Thyroid gland (tissue), 4 donors: ENCODE measurements around the gene ASAP2. TPM values are rescaled to one million over a fixed set of nuclear protein-coding genes. Genes with fewer than 3 reads are reported as not detected.

Experiments
- DNase-seq, 2 donors: peaks; one replicate each; pipeline ENCODE4 v3.0.0-alpha.2; 2019
- H3K27ac ChIP-seq, 3 donors: fragments of 200-600 bp; sonication (generic); 1 replicate in 2 of 3; 2 replicates in 1 of 3; pipeline ENCODE4 v1.5.1; 2016 to 2019; ENCODE audit warnings: mild to moderate bottlenecking in 1 of 3, moderate library complexity in 1 of 3
- H3K27me3 ChIP-seq: fragments of 200-600 bp; sonication (generic); one replicate; pipeline ENCODE4 v1.5.1; 2019
- H3K36me3 ChIP-seq, 2 donors: fragments of 200-600 bp; sonication (generic); one replicate each; pipeline ENCODE4 v1.5.1; 2016 to 2019
- H3K4me1 ChIP-seq, 2 donors: fragments of 200-600 bp; sonication (generic); one replicate each; pipeline ENCODE4 v1.5.1; 2017 to 2019
- H3K4me3 ChIP-seq, 3 donors: fragments of 200-600 bp; sonication (generic); replicated peaks in 1 of 3; 1 replicate in 2 of 3; 2 replicates in 1 of 3; pipeline ENCODE4 v1.5.1; 2016; ENCODE audit warnings: mild to moderate bottlenecking in 1 of 3
- H3K9me3 ChIP-seq: fragments of 200-600 bp; sonication (generic); one replicate; pipeline ENCODE4 v1.5.1; 2017
- POLR2A ChIP-seq, 2 donors: fragments of 450-650 bp; IDR thresholded peaks; one replicate each; pipeline ENCODE4 v1.6.1; 2017; ENCODE audit warnings: antibody characterized with exemption in 2 of 2, mild to moderate bottlenecking in 2 of 2, moderate library complexity in 1 of 2
- WGBS, 2 donors: methylation state at CpG; one replicate each; pipeline ENCODE4 v1.1.5; 2017; 5-methylcytosine and 5-hydroxymethylcytosine counted together
- intact Hi-C: fragments of 100-400 bp; cut with DNase I; formaldehyde crosslinking; loops from one replicate; pipeline ENCODE4 v1.15.1; 2023
- total RNA-seq, 4 donors: library from RNA; depleted of rRNA; stranded (reverse); fragments of >200 nt; gene quantifications; one replicate each; pipeline ENCODE4 v1.2.3, GENCODE V29; 2016
- TF ChIP-seq, protein P1 (sequence below), 6 experiments: fragments of 200-600 bp in 3 of 6; fragments of 450-650 bp in 3 of 6; sonication (generic) in 3 of 6; IDR thresholded peaks; one replicate each; pipeline ENCODE4 v1.5.1; 2016 to 2019; ENCODE audit warnings: antibody characterized with exemption in 6 of 6, mild to moderate bottlenecking in 2 of 6, inconsistent platforms in 1 of 6, moderate library complexity in 1 of 6

The ASAP2 gene
- total RNA-seq, 4 donors from 2014 or later = 40.3 to 55.3 (median 47.3) TPM

DNA sequence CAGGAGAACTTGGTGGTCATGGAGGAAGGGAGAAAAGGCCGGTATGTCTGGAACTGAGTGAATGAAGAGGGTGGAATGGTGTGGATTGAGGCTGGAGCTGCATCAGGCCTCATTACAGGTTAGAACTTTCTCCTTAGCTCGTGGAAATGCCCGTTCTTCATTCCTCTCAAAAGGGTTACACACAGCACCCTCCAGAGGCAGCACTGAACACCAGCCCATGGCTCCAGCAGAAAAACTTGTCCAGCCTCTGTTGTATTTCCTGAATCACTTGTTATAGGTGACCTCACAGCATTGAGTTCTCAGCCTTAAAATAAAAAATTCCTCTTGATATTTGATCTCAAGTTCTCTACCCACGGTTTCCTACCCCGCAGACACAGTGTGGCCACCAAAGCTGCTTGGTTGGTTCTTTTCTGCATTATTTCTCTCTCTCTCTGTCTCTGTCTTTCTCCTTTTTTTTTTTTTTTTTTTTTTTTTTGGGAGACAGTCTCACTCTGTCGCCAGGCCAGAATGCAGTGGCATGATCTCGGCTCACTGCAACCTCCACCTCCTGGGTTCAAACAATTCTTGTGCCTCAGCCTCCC lies 127.1 kb downstream of the ASAP2 start:
- WGBS, 2 donors = 30 to 32% methylated on average over 7 of the region's 7 CpGs
- Histone ChIP-seq H3K9me3 (no peaks in the 10 kb centered on the region), H3K4me1 (peaks cover 64 to 77% of the 10 kb centered on the region in 2 donors), H3K4me3 (no peak overlapping the region), H3K36me3 (no peaks in the 10 kb centered on the region), H3K27me3 (no peaks in the 10 kb centered on the region), H3K27ac (peak overlapping the region; percentile 75 to 89 (median 86))
- intact Hi-C loops = no loop called here
- DNase-seq = peak; percentile 78 to 82
- TF ChIP-seq, protein P1, sequence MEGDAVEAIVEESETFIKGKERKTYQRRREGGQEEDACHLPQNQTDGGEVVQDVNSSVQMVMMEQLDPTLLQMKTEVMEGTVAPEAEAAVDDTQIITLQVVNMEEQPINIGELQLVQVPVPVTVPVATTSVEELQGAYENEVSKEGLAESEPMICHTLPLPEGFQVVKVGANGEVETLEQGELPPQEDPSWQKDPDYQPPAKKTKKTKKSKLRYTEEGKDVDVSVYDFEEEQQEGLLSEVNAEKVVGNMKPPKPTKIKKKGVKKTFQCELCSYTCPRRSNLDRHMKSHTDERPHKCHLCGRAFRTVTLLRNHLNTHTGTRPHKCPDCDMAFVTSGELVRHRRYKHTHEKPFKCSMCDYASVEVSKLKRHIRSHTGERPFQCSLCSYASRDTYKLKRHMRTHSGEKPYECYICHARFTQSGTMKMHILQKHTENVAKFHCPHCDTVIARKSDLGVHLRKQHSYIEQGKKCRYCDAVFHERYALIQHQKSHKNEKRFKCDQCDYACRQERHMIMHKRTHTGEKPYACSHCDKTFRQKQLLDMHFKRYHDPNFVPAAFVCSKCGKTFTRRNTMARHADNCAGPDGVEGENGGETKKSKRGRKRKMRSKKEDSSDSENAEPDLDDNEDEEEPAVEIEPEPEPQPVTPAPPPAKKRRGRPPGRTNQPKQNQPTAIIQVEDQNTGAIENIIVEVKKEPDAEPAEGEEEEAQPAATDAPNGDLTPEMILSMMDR (IDR thresholded peaks at IDR 0.05) = peak; percentile 27 to 89 (median 72)
- no peak for TF ChIP-seq POLR2A (IDR thresholded peaks at IDR 0.05)

DNA sequence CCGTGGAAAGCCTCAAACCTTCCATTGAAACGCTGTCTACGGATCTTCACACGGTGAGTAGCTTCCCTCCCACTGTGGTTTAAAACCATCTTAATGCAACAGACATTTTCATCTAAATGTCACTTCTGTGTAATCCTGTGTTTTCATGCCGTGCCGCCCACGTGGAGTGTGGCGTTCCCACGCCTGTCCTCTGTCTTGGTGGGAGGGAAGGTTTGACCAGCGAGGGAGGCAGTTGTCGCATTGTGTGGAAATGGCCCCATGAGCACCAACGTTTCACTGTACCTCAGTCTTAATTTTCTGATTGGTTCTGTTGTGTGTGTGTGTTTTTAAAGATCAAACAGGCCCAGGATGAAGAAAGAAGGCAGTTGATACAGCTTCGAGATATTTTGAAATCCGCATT lies 128.1 kb downstream of the ASAP2 start:
- no peak for TF ChIP-seq POLR2A (IDR thresholded peaks at IDR 0.05)
- TF ChIP-seq, protein P1 (IDR thresholded peaks at IDR 0.05) = no peak
- peaks cover 57 to 74% of the 10 kb centered on the region in 2 donors for H3K4me1 ChIP-seq
- peak overlapping the region in 2 of 3 donors; percentile 86 to 89 for H3K27ac ChIP-seq
- WGBS, 2 donors = 90 to 91% methylated on average over 14 of the region's 14 CpGs
- no peak overlapping the region for H3K4me3 ChIP-seq
- no peaks in the 10 kb centered on the region for H3K27me3 ChIP-seq
- no peak for DNase-seq
- H3K9me3 ChIP-seq = no peaks in the 10 kb centered on the region
- intact Hi-C loops = loop anchor here (5.0 kb wide), 2 partner anchors 127 to 192 kb away; partner anchors contain the start of gene ASAP2
- no peaks in the 10 kb centered on the region for H3K36me3 ChIP-seq

DNA sequence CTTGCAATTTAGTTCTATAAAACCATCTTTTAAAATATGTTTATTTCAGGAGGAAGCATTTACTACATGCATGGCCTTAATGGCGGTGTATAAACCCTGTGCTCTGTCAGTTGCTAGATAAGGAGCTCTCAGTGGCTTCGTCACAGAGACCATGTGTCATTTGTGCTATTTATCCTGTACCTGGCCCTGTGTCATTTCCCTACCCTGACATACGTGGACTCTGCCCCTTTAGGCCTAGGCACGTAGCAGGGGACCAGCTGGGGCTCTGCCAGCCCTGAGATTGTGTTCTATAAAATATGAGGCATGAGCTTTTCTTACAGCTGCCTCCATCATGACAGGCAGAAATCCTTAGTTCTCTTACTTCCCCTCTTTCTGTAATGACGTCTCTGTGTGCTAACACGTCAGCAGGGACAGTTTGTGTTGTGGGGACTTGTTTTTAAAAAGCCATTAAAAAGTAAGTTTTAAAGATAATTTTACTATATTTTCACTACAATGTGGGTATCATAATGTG lies 128.8 kb downstream of the ASAP2 start:
- TF ChIP-seq, protein P1 (IDR thresholded peaks at IDR 0.05) = no peak
- TF ChIP-seq POLR2A (IDR thresholded peaks at IDR 0.05) = no peak
- H3K9me3 ChIP-seq = no peaks in the 10 kb centered on the region
- intact Hi-C loops = loop anchor here (5.0 kb wide), 2 partner anchors 128 to 193 kb away; partner anchors contain the start of gene ASAP2
- WGBS, 2 donors = 90 to 94% methylated on average over 6 of the region's 6 CpGs
- no peak for DNase-seq
- no peaks in the 10 kb centered on the region for H3K36me3 ChIP-seq
- no peak overlapping the region for H3K4me3 ChIP-seq
- H3K27ac ChIP-seq = peak overlapping the region in 2 of 3 donors; percentile 29 to 89
- H3K4me1 ChIP-seq = peaks cover 51 to 70% of the 10 kb centered on the region in 2 donors
- H3K27me3 ChIP-seq = no peaks in the 10 kb centered on the region

DNA sequence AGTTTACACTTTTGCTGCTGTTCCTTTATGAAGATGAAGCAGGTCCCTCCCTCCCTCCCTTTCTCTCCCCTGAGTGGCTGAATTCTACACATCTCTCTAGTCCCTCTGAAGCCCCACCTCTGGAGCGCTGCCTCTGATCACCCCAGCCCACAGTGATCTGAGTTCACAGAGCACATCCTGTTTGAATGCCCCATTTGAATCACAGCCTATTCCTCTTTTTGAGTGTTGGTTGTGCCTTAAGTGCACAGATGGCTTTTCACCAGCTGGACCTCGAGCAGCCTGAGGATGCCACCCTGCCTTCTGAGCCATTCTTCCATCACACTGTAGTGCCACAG lies 129.6 kb downstream of the ASAP2 start:
- intact Hi-C loops = loop anchor here (5.0 kb wide), 2 partner anchors 129 to 194 kb away; partner anchors contain the start of gene ASAP2
- H3K27ac ChIP-seq = peak overlapping the region; percentile 57 to 72 (median 66)
- TF ChIP-seq POLR2A (IDR thresholded peaks at IDR 0.05) = no peak
- TF ChIP-seq, protein P1 (IDR thresholded peaks at IDR 0.05) = no peak
- DNase-seq = no peak
- H3K27me3 ChIP-seq = no peaks in the 10 kb centered on the region
- H3K4me1 ChIP-seq = peaks cover 45 to 63% of the 10 kb centered on the region in 2 donors
- no peaks in the 10 kb centered on the region for H3K36me3 ChIP-seq
- no peaks in the 10 kb centered on the region for H3K9me3 ChIP-seq
- 54 to 62% methylated on average over 2 of the region's 2 CpGs for WGBS, 2 donors
- H3K4me3 ChIP-seq = no peak overlapping the region
